Kidney glomerular epithelial cell (primary cell): ENCODE data around the gene POLK.

Experiments used
- DNase-seq: peaks from one replicate; lab custom pipeline; 2025; lab: John Stamatoyannopoulos, UW

The POLK gene

GRCh38 chr5:75610859-75611310 lies 99.2 kb downstream of the POLK start:
- peak; percentile 16 for DNase-seq

- DNase-seq: peak; percentile 62
Measured at GRCh38 chr5:75611311-75612225, 99.9 kb downstream of the POLK start, which contains the start of gene ANKDD1B. Gene ANKDD1B (plus strand): TSS chr5:75611453. CDS start chr5:75611635, 182 bp downstream.

- no peak for DNase-seq
Measured at GRCh38 chr5:75612226-75612569, 100.5 kb downstream of the POLK start.

- DNase-seq: no peak
Measured at GRCh38 chr5:75612901-75613300, 101.2 kb downstream of the POLK start.

- DNase-seq: no peak
Measured at GRCh38 chr5:75614176-75614575, 102.5 kb downstream of the POLK start.

GRCh38 chr5:75616371-75616881 lies 104.7 kb downstream of the POLK start:
- DNase-seq: no peak

- no peak for DNase-seq
Measured at GRCh38 chr5:75616971-75617621, 105.4 kb downstream of the POLK start.

- DNase-seq: no peak
Measured at GRCh38 chr5:75617736-75618352, 106.2 kb downstream of the POLK start.

- DNase-seq: no peak
Measured at GRCh38 chr5:75620184-75620959, 108.7 kb downstream of the POLK start.

GRCh38 chr5:75622564-75622963 lies 110.9 kb downstream of the POLK start:
- no peak for DNase-seq

GRCh38 chr5:75623846-75624245 lies 112.2 kb downstream of the POLK start:
- no peak for DNase-seq

- no peak for DNase-seq
Measured at GRCh38 chr5:75626959-75627358, 115.3 kb downstream of the POLK start.

- DNase-seq: no peak
Measured at GRCh38 chr5:75627801-75628200, 116.1 kb downstream of the POLK start.

GRCh38 chr5:75630875-75631274 lies 119.2 kb downstream of the POLK start:
- DNase-seq: no peak

GRCh38 chr5:75632321-75632720 lies 120.6 kb downstream of the POLK start:
- no peak for DNase-seq

GRCh38 chr5:75637949-75638348 lies 126.3 kb downstream of the POLK start:
- DNase-seq: no peak

GRCh38 chr5:75639535-75640311 lies 128.0 kb downstream of the POLK start:
- DNase-seq: no peak

- DNase-seq: peak; percentile 44
Measured at GRCh38 chr5:75640395-75640794, 128.7 kb downstream of the POLK start.

- DNase-seq: peak; percentile 44
Measured at GRCh38 chr5:75640826-75641225, 129.1 kb downstream of the POLK start.

GRCh38 chr5:75648712-75649111 lies 137.0 kb downstream of the POLK start:
- DNase-seq: peak; percentile 55
